ENCODE results near the gene NRM.

Gene NRM

GRCh38 chr6:30640481-30640880 lies 50.3 kb downstream of the NRM start:
- no peak overlapping the region for H3K4me3 ChIP-seq (ENCODE audit: low read depth, low read length)
- no peak for DNase-seq (ENCODE audit: low read depth)
- no peak for TF ChIP-seq CTCF (conservative IDR thresholded peaks at IDR 0.05; ENCODE audit: low read depth, low read length)
